Central memory CD8-positive, alpha-beta T cell (primary cell): ENCODE measurements around the gene ZNF177.

Experiments
- ATAC-seq: fragments of 150-1000 bp; cut with Tn5 transposase; replicated peaks from 2 replicates; pipeline ENCODE4 v1.10.0; 2022; ENCODE audit warnings: mild to moderate bottlenecking, moderate FRiP score, moderate number of reproducible peaks; ENCODE audit not compliant: poor library complexity, severe bottlenecking; ENCODE audit errors: extremely low read depth
- DNase-seq, 2 donors: peaks; one replicate each; pipeline ENCODE4 v3.0.0; 2021; ENCODE audit warnings: low spot score in 2 of 2
- H3K27ac Mint-ChIP-seq: one replicate; pipeline ENCODE4 v1.8.0; 2022; ENCODE audit warnings: low read depth, mild to moderate bottlenecking, moderate library complexity, mixed read lengths
- H3K27me3 Mint-ChIP-seq: one replicate; pipeline ENCODE4 v1.8.0; 2022; ENCODE audit warnings: mixed read lengths
- H3K36me3 Mint-ChIP-seq: one replicate; pipeline ENCODE4 v1.8.0; 2022; ENCODE audit warnings: mild to moderate bottlenecking, moderate library complexity, mixed read lengths; ENCODE audit not compliant: insufficient read depth
- H3K4me1 Mint-ChIP-seq: one replicate; pipeline ENCODE4 v1.8.0; 2022; ENCODE audit warnings: mixed read lengths
- H3K4me3 Mint-ChIP-seq: one replicate; pipeline ENCODE4 v1.8.0; 2022; ENCODE audit warnings: mild to moderate bottlenecking, moderate library complexity, mixed read lengths
- H3K9me3 Mint-ChIP-seq: one replicate; pipeline ENCODE4 v1.8.0; 2022; ENCODE audit warnings: mixed read lengths

ZNF177 gene

GRCh38 chr19:9352505-9352904 is 10.3 kb upstream of the ZNF177 start:
- no peaks in the 10 kb centered on the region for H3K27me3 Mint-ChIP-seq
- peaks cover 12% of the 10 kb centered on the region for H3K9me3 Mint-ChIP-seq
- no peaks in the 10 kb centered on the region for H3K4me1 Mint-ChIP-seq
- no peak for DNase-seq
- ATAC-seq = no peak
- no peak overlapping the region for H3K4me3 Mint-ChIP-seq
- peaks cover 1% of the 10 kb centered on the region for H3K36me3 Mint-ChIP-seq
- H3K27ac Mint-ChIP-seq = no peak overlapping the region

DNA sequence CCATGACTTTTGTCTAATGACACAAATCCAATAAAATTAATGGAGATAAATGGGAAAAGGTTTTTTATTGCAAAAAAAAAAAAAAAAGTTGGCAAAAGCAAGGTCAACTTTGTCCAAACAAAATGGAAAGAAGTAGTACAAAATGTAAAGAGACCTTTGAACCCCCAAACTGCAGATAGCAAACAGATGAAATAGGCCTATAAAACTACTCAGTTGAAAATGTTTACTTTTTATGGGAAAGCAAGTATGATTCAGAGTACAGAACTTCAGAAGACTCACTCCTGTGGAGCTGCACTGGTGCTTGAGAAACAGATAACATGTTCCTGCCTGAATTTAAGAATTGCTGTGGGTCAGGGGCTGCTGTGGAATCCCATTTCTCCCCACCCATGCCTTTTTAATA is 9.8 kb upstream of the ZNF177 start:
- no peaks in the 10 kb centered on the region for H3K27me3 Mint-ChIP-seq
- peaks cover 1% of the 10 kb centered on the region for H3K36me3 Mint-ChIP-seq
- ATAC-seq = no peak
- H3K4me1 Mint-ChIP-seq = no peaks in the 10 kb centered on the region
- H3K27ac Mint-ChIP-seq = no peak overlapping the region
- DNase-seq = no peak
- peaks cover 12% of the 10 kb centered on the region for H3K9me3 Mint-ChIP-seq
- H3K4me3 Mint-ChIP-seq = no peak overlapping the region

DNA sequence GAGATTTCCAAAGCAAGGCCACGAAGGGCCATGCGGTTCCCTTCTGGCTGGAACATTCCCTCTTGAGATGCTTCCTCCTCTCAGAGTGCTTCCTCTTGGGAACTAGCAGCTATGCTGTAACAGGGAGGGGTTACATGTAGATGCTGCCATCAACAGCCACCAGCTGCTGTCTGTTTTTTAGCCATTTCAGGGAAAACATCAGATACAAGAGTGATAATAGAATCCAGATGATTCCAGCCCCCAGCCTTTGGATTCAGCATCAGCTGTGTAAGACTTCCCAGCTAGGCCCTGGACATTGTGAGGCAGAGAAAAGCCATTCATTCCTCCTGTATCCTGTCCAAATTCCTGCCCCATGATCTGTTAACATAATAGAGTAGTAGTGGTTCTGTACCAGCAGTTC is 8.2 kb upstream of the ZNF177 start:
- H3K27me3 Mint-ChIP-seq = no peaks in the 10 kb centered on the region
- no peak overlapping the region for H3K27ac Mint-ChIP-seq
- no peaks in the 10 kb centered on the region for H3K4me1 Mint-ChIP-seq
- no peak overlapping the region for H3K4me3 Mint-ChIP-seq
- no peak for ATAC-seq
- peaks cover 5% of the 10 kb centered on the region for H3K9me3 Mint-ChIP-seq
- H3K36me3 Mint-ChIP-seq = no peaks in the 10 kb centered on the region
- DNase-seq = no peak

DNA sequence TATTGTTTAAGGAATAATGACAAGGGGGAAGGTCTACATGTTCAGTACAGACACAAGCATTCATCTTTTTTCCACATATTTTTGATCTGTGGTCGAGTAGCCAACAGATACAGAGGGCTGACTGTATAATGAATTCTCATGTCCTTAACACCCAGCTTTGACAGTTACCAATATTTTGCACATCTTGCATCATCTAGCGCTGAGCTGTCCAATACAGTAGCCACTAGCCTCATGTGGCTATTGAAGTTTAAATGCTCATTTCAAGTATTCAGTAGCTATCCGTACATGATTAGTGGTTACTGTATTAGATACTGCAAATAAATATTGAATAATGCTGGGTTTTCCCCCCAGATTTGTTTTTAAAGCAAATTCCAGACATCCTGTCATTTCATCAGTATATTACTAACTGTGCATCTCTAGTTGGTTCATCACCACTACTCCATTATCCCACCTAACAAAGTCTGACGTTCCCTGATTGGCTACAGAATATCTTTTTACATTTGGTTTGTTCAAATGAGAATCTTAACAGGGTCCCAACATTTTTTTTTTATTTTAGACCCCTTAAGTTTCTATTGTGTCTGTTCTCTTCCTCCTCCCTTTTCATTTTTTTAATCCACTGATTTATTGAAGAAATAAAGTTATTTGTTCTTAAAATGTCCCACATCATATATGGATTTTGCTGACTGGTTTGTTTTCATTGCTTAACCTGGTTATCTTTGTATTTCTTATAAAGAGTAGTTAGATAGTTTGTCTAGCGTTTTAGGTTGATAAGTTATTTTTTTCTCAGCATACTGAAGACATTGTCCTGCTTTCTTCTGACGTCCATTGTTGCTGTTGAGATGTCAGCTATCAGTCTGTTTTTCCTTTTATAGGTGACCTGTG is 8.2 kb downstream of the ZNF177 start:
- ATAC-seq (no peak), DNase-seq (no peak)
- Mint-ChIP-seq H3K9me3 (peaks cover 28% of the 10 kb centered on the region), H3K4me1 (no peaks in the 10 kb centered on the region), H3K27ac (no peak overlapping the region), H3K36me3 (no peaks in the 10 kb centered on the region), H3K4me3 (no peak overlapping the region), H3K27me3 (no peaks in the 10 kb centered on the region)

GRCh38 chr19:9381361-9381785 is 18.6 kb downstream of the ZNF177 start:
- DNase-seq (no peak), ATAC-seq (no peak)
- H3K4me3 Mint-ChIP-seq = no peak overlapping the region
- no peaks in the 10 kb centered on the region for H3K27me3 Mint-ChIP-seq
- peaks cover 5% of the 10 kb centered on the region for H3K36me3 Mint-ChIP-seq
- H3K4me1 Mint-ChIP-seq = no peaks in the 10 kb centered on the region
- H3K9me3 Mint-ChIP-seq = peaks cover 29% of the 10 kb centered on the region
- H3K27ac Mint-ChIP-seq = no peak overlapping the region

DNA sequence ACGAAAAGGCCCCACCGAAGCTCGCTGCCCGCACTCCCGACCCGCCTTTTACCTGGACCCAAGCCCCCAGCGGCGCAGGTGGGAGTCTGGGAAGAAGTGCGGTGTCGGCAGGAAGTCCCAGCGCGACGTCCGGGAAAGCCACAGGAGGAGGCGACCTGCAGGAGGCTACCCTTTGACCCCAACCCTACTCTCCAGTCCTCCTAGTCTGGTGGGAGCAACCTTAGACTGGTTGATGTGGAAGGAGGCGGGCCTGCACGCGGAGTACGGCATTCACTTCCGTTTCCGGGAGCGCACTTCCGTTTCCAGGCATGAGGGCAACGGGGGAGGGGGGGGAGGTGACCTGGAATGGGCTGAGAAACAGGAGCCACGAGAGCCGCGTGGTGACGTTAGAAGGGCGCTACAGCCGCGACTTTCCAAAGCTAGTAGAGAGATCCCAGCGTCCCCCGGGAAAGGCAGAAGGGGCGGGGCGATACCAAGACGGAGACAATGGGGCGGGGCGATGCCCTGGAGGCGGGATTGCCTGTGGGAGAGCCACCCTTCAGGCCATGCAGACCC is 44.1 kb downstream of the ZNF177 start:
- peaks cover 3% of the 10 kb centered on the region for H3K36me3 Mint-ChIP-seq
- peaks cover 8% of the 10 kb centered on the region for H3K4me1 Mint-ChIP-seq
- peak overlapping the region; percentile 61 for H3K4me3 Mint-ChIP-seq
- ATAC-seq (no peak), DNase-seq (no peak)
- H3K9me3 Mint-ChIP-seq = peaks cover 24% of the 10 kb centered on the region
- H3K27me3 Mint-ChIP-seq = no peaks in the 10 kb centered on the region
- no peak overlapping the region for H3K27ac Mint-ChIP-seq

- H3K36me3 Mint-ChIP-seq = peaks cover 3% of the 10 kb centered on the region
- DNase-seq (no peak), ATAC-seq (no peak)
- H3K27ac Mint-ChIP-seq = no peak overlapping the region
- H3K4me3 Mint-ChIP-seq = peak overlapping the region; percentile 30
- no peaks in the 10 kb centered on the region for H3K27me3 Mint-ChIP-seq
- H3K9me3 Mint-ChIP-seq = peaks cover 24% of the 10 kb centered on the region
- peaks cover 8% of the 10 kb centered on the region for H3K4me1 Mint-ChIP-seq
Observed at GRCh38 chr19:9407827-9408226, 45.0 kb downstream of the ZNF177 start.

GRCh38 chr19:9413240-9413954 is 50.6 kb downstream of the ZNF177 start:
- Mint-ChIP-seq H3K4me3 (no peak overlapping the region), H3K4me1 (no peaks in the 10 kb centered on the region), H3K27me3 (no peaks in the 10 kb centered on the region), H3K36me3 (peaks cover 52% of the 10 kb centered on the region), H3K27ac (no peak overlapping the region), H3K9me3 (peaks cover 10% of the 10 kb centered on the region)
- ATAC-seq (no peak), DNase-seq (no peak)

GRCh38 chr19:9427941-9428340 is 65.1 kb downstream of the ZNF177 start:
- Mint-ChIP-seq H3K4me3 (no peak overlapping the region), H3K36me3 (peaks cover 44% of the 10 kb centered on the region), H3K27me3 (no peaks in the 10 kb centered on the region), H3K27ac (no peak overlapping the region), H3K4me1 (peaks cover 30% of the 10 kb centered on the region), H3K9me3 (peaks cover 5% of the 10 kb centered on the region)
- ATAC-seq (no peak), DNase-seq (no peak)

- Mint-ChIP-seq H3K4me1 (peaks cover 50% of the 10 kb centered on the region), H3K4me3 (no peak overlapping the region), H3K9me3 (no peaks in the 10 kb centered on the region), H3K27me3 (no peaks in the 10 kb centered on the region), H3K27ac (peak overlapping the region; percentile 1), H3K36me3 (peaks cover 42% of the 10 kb centered on the region)
- ATAC-seq (no peak), DNase-seq (no peak)
Observed at GRCh38 chr19:9430444-9430843, 67.6 kb downstream of the ZNF177 start.

DNA sequence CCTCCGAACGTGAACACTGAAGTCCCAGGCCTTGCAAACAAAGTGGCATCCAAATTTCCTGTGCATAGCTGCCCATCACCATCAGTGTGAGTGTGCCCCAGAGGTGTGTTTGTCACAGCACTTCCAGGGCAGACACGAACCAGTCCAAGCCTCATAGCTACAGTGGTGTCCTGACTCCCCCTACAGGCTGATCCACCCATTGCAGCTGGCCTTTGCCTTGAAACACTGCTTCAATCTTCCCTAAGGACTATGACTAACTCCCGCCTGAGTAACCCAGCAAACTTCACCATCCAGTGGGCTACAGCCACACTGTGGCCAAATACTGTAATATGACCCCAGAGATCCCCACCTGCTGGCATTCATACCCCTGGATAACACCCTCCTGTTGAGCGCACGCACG is 68.7 kb downstream of the ZNF177 start:
- peak overlapping the region; percentile 67 for H3K27ac Mint-ChIP-seq
- peak in 1 of 2 donors; percentile 20 for DNase-seq
- H3K4me1 Mint-ChIP-seq = peaks cover 61% of the 10 kb centered on the region
- H3K9me3 Mint-ChIP-seq = no peaks in the 10 kb centered on the region
- peaks cover 46% of the 10 kb centered on the region for H3K36me3 Mint-ChIP-seq
- no peaks in the 10 kb centered on the region for H3K27me3 Mint-ChIP-seq
- no peak overlapping the region for H3K4me3 Mint-ChIP-seq
- no peak for ATAC-seq
